IPS-NIHi7 (cell line): ENCODE data around the gene TMEM131.
"Not testable (repeated sequence)": the region's sequence is repeated elsewhere in the genome, so short reads cannot be mapped to it uniquely, and the experiment has no call there.

Experiments
- DNase-seq: peaks from one replicate; pipeline ENCODE4 v3.0.0; 2012; ENCODE audit warnings: mixed read lengths; ENCODE audit errors: extremely low spot score

The TMEM131 gene

GRCh38 chr2:97957432-97958183 is 38.1 kb downstream of the TMEM131 start:
- DNase-seq: no peak

GRCh38 chr2:97956753-97957152 is 39.0 kb downstream of the TMEM131 start:
- not testable (repeated sequence) for DNase-seq

- no peak for DNase-seq
These were observed 41.9 kb downstream of the TMEM131 start for GRCh38 chr2:97953853-97954252.

- DNase-seq: no peak
These were observed 43.4 kb downstream of the TMEM131 start for GRCh38 chr2:97952357-97952756.

GRCh38 chr2:97951155-97951680 is 44.5 kb downstream of the TMEM131 start:
- DNase-seq: no peak

- DNase-seq: no peak
These were observed 45.2 kb downstream of the TMEM131 start for GRCh38 chr2:97950329-97951154.

- no peak for DNase-seq
These were observed 46.8 kb downstream of the TMEM131 start for GRCh38 chr2:97948926-97949325.

GRCh38 chr2:97945791-97946190 is 50.0 kb downstream of the TMEM131 start:
- DNase-seq: no peak

GRCh38 chr2:97936881-97937280 is 58.9 kb downstream of the TMEM131 start:
- DNase-seq: no peak

GRCh38 chr2:97936199-97936598 is 59.5 kb downstream of the TMEM131 start:
- peak; percentile 67 for DNase-seq

GRCh38 chr2:97935719-97936161 is 60.0 kb downstream of the TMEM131 start:
- peak; percentile 41 for DNase-seq

DNA sequence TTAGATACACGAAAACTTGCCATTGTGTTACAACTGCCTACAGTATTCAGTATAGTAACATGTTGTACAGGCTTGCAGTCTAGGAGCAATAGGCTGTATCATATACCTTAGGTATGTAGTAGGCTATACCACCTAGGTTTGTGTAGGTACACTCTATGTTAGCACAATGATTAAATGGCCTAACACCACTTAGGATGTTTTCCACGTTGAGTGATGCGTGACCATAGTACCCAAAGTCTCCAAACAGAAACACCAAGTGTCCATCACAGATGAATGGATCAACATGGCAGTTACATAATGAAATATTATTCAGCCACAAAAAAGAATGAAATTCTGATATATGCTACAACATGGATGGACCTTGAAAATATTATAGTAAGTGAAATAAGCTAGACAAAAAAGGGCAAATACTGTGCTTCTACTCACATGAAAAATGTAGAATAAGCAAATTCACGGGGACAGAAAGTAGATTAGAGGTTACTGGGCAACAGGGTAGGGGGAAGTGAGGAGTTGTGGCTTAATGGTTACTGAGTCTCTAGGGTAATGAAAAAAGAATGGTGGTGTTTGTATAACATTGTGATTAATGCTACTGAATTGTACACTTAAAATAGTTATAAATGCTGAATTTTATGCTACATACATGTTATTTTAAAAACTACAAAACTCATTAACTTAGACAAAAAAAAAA is 62.6 kb downstream of the TMEM131 start:
- DNase-seq: no peak

GRCh38 chr2:97931858-97932225 is 63.9 kb downstream of the TMEM131 start:
- DNase-seq: no peak

DNA sequence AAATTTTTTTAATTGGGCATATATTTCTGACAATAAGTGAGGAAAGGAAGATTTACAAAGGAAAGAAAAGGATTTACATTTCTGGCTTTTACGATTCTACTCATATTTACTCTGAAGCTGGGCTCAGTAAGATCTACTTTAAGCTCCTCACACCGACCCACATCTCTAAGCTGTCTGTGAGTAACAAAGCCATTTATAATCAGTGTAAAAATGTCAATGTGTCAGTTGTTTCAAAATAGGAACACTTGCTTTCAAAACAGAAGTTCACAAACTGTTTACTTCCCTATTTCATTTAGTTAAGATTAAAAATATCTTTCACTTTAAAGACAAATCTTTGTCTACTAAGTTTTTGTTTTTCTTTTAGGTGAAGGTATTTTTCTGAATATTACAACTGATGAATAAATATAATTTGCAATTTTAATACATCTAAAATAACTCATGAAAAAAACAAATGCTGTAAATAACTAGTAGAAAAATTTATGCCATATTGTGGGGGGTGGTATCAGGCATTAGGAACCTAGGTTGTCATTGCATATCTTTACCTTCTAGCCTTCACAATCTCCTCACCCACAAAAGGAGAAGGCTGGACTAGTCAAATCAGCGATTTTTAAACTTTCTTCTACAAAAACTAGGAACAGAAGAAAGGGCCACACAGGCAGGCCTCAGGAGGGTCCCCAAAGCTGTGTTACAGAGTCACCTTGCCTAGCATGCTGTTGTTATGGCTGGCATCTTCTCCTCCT is 64.5 kb downstream of the TMEM131 start:
- DNase-seq: no peak

DNA sequence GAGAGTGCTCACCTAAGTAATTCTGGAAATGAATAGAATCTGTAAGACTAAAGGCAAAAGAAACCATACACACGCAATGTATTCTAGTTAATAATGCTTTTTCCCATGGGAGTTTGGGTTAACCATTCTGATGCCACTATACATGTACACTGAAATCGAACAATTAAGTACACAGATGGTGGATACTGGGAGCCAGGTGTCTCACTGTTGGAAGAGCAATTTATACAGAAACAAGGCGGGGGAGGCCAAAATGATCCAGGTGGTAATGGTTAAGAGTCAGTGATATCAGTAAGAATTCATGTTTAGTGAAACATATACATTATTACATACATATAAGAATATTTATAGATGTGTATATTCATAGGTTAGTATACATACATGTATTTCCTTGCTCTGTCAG is 67.2 kb downstream of the TMEM131 start:
- no peak for DNase-seq

DNA sequence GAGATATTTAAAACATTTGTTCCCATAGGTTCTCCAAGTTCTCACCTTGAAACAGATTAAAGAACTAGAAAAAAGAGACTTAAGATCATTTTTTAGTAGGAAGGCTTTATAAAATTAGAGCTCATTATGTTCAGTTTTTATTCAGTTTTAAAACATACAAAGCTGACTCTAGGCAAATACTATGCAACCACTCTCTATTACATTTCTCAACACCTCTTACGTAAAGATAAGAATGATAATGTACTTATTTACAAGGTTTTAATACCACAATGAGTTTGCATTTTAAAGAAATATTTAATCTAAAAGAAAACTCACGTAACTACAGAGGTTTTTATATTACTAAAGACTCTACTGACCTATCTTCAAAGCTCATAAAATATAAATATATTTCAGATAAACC is 68.8 kb downstream of the TMEM131 start:
- DNase-seq: no peak

GRCh38 chr2:97924194-97924593 is 71.6 kb downstream of the TMEM131 start:
- no peak for DNase-seq

DNA sequence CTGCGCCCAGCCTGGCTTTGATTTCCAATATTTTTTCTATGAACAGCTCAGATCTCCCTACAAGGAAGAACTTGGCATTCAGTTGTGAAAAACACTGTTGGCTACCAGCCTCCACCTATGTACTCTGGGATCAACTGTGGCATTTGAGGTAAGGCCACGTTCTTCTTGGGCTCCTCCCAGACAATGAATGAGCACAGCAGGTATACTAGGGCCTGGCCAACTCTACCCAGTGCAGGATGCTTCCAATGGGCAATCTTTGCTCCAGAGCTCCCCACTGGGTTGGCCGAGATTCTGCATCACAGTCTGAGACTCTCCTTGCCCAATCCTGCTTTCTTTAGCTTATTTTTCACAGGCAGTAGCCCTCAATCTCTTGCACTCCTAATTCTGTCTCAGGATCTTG is 75.9 kb downstream of the TMEM131 start:
- DNase-seq: peak; percentile 12

- no peak for DNase-seq
These were observed 76.9 kb downstream of the TMEM131 start for GRCh38 chr2:97918818-97919217.

- DNase-seq: peak; percentile 15
These were observed 78.1 kb downstream of the TMEM131 start for GRCh38 chr2:97917668-97918067.

DNA sequence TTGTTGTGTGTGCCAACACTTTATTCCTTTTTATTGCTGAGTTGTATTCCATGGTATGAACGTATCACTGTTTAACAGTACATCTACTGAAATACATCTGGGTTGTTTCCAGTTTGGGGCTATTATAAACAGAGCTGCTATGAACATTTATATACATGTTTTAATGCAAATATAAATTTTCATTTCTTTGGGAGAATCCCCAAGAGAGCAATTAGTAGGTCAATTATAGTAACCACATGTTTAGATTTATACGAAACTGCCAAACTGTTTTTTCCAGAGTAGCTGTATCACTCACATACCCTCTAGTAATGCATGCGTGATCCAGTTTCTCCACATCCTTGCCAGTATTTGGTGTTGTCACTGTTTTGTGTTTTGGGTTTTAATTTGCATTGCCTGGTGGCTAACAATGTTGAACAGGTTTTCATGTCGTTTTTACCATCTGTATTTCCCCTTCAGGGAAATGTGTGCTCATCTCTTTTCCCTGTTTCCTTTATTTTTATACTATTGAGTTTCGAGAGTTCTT is 81.0 kb downstream of the TMEM131 start:
- DNase-seq: no peak
